ENCODE measurements around the gene YTHDF1.
"Not testable (repeated sequence)": the region's sequence is repeated elsewhere in the genome, so short reads cannot be mapped to it uniquely, and the experiment has no call there.

The YTHDF1 gene

DNA sequence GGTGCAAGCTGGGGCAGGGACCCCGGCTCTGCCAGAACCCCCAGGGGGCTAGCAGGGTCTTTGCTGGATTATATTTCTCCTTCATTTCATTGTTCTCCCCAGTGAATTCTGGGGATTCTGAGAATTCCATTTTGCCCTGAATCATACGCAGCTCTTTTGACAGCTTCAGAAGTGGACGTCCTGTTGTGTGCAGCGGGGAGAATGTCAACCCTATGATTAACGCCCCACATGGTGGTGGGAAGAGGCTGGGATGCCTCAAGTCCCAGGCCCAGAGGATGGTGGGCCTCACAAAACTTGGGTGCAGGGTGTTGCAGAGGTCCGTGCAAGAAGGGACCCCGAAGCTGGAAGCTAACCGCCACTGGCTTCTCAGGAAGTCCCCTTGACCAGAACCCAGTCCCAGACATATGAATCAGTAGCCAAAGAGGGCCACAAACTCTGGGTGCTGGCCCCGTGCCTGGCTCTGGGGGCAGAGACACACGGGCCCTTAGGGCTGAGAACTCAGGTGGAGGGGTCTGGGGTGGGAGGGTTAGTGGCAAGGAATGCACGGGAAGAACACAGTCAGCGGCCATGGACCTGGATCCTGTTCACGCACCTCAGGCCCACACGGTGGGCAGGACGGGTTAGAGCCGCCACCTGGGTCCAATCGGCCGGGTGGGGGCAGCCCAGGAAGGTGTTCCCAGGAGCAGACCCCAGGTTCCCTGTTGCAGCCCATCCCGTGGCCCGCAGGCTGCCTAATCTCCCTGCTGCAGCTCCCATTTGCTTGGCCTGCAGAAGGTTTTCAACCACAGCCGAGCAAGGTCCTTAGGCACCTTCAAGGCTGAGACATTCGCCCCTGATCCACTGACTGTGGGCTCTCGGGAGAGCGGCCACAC, 51.2 kb downstream of the YTHDF1 start:
- Histone ChIP-seq H3K36me3 (ENCODE audit: control insufficient read depth, insufficient read depth, low read length) (no peaks in the 10 kb centered on the region), H3K27me3 (ENCODE audit: control insufficient read depth, insufficient read depth, low read length, poor library complexity, severe bottlenecking) (no peaks in the 10 kb centered on the region), H3K4me3 (ENCODE audit: insufficient read depth, low read depth, low read length) (no peak overlapping the region), H3K9me3 (ENCODE audit: control insufficient read depth, low read length) (no peaks in the 10 kb centered on the region), H3K27ac (ENCODE audit: insufficient read depth, low read depth, low read length, poor library complexity, severe bottlenecking) (no peak overlapping the region), H3K4me1 (ENCODE audit: control insufficient read depth, insufficient read depth, low read length) (peaks cover 11% of the 10 kb centered on the region)
- 91 to 93% methylated on average over 24 of the region's 24 CpGs for WGBS, 2 experiments

DNA sequence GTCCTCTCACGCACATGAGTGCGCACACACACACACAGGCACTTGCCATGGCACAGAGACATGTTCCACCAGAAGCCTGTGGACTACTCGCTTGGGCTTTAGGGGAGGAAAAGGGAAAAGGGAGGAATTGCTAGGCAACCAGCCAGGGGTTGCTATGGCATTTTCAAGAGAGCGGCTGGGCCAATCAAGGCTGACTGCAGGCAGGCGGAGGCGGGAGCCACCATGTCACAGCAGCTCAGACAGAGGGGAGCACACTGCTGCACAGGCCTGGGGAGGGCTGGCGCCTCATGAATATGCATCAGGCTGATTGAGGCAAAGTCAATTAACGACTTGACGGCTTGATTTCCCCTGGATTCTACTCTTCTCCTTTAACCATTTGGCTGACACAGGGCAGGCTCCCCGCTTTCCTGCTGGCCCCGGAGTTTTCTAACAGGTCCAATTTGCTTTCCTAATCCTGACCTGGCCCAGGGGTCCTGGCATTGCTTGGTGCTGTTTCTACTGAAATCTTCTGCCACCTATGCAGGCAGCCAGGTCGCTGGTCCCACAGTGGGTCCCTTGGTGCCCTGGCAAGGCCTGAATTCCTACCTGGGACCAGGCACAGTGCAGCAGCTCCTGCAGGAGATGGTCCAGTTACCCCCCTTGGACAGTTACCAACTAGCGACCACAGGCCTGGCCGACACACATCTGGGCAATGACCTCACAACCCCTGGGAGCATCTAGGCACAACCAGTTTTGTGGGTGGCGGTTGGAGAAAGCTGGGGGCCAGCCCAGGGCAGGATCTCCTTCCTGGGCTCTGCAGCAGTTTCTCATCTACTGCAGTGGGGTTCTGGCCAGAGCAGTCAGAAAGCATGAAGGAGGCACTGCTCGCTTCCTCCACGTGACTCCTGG, 52.1 kb downstream of the YTHDF1 start:
- 70 to 72% methylated on average over 17 of the region's 17 CpGs for WGBS, 2 experiments
- Histone ChIP-seq H3K36me3 (ENCODE audit: control insufficient read depth, insufficient read depth, low read length) (no peaks in the 10 kb centered on the region), H3K27ac (ENCODE audit: insufficient read depth, low read depth, low read length, poor library complexity, severe bottlenecking) (no peak overlapping the region), H3K4me3 (ENCODE audit: insufficient read depth, low read depth, low read length) (no peak overlapping the region), H3K27me3 (ENCODE audit: control insufficient read depth, insufficient read depth, low read length, poor library complexity, severe bottlenecking) (no peaks in the 10 kb centered on the region), H3K4me1 (ENCODE audit: control insufficient read depth, insufficient read depth, low read length) (peaks cover 11% of the 10 kb centered on the region), H3K9me3 (ENCODE audit: control insufficient read depth, low read length) (no peaks in the 10 kb centered on the region)

DNA sequence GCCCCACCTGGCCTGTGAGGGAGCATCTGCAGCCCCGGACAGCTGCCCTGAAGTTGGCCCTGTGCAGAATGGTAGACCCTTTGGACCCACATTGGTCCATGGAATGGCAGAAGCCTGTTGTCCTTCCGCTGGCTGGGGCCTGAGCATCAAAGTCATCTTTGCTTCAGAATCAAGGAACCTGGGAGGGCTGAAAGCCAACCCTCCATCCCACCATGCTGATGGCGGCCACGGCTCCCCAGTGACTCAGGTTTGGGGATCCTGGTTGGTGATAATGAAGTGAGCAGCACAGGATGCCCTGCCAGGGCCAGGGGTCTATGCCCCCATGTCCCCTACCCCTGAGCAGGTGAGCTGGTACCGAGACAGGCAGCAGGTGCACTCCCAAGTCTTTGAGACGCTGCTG, 52.8 kb downstream of the YTHDF1 start:
- no peaks in the 10 kb centered on the region for H3K9me3 ChIP-seq (ENCODE audit: control insufficient read depth, low read length)
- no peak overlapping the region for H3K4me3 ChIP-seq (ENCODE audit: insufficient read depth, low read depth, low read length)
- 94 to 95% methylated on average over 6 of the region's 6 CpGs for WGBS, 2 experiments

GRCh38 chr20:63162206-63162795, 53.6 kb downstream of the YTHDF1 start:
- H3K27me3 ChIP-seq (ENCODE audit: control insufficient read depth, insufficient read depth, low read length, poor library complexity, severe bottlenecking) = no peaks in the 10 kb centered on the region
- H3K27ac ChIP-seq (ENCODE audit: insufficient read depth, low read depth, low read length, poor library complexity, severe bottlenecking) = no peak overlapping the region
- no peaks in the 10 kb centered on the region for H3K9me3 ChIP-seq (ENCODE audit: control insufficient read depth, low read length)
- 93 to 94% methylated on average over 19 of the region's 19 CpGs for WGBS, 2 experiments
- no peak overlapping the region for H3K4me3 ChIP-seq (ENCODE audit: insufficient read depth, low read depth, low read length)
- H3K4me1 ChIP-seq (ENCODE audit: control insufficient read depth, insufficient read depth, low read length) = peaks cover 11% of the 10 kb centered on the region
- H3K36me3 ChIP-seq (ENCODE audit: control insufficient read depth, insufficient read depth, low read length) = no peaks in the 10 kb centered on the region

More for the DNA sequence above, 52.8 kb downstream of the YTHDF1 start:
- Histone ChIP-seq H3K36me3 (ENCODE audit: control insufficient read depth, insufficient read depth, low read length) (no peaks in the 10 kb centered on the region), H3K4me1 (ENCODE audit: control insufficient read depth, insufficient read depth, low read length) (peaks cover 11% of the 10 kb centered on the region), H3K27ac (ENCODE audit: insufficient read depth, low read depth, low read length, poor library complexity, severe bottlenecking) (no peak overlapping the region), H3K27me3 (ENCODE audit: control insufficient read depth, insufficient read depth, low read length, poor library complexity, severe bottlenecking) (no peaks in the 10 kb centered on the region)

DNA sequence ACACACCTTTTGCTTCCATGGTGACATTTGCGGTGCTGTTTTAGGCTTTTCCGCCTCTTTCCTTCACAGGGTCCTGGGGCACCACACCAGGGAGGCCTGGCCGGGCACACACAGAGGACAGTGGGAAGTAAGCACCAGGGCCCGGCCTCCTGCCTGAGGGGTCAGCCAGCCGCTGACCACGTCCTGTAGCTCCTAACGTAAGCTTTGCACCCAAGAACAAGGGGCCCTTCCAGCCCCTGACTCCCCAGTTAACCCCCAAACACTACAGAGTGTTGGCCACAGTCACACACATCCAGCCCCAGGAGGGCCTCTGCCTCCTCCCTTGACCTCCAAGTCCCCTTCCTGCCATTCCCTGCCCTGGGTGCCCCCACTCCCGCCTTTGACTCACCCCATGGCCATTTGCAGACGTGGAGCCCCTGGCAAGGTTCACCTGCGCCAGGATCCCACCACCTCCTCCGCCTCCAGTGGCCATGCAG, 54.7 kb downstream of the YTHDF1 start:
- no peak overlapping the region for H3K27ac ChIP-seq (ENCODE audit: insufficient read depth, low read depth, low read length, poor library complexity, severe bottlenecking)
- H3K4me1 ChIP-seq (ENCODE audit: control insufficient read depth, insufficient read depth, low read length) = peaks cover 11% of the 10 kb centered on the region
- WGBS, 2 experiments = 93 to 96% methylated on average over 11 of the region's 11 CpGs
- no peaks in the 10 kb centered on the region for H3K27me3 ChIP-seq (ENCODE audit: control insufficient read depth, insufficient read depth, low read length, poor library complexity, severe bottlenecking)
- H3K4me3 ChIP-seq (ENCODE audit: insufficient read depth, low read depth, low read length) = no peak overlapping the region
- no peaks in the 10 kb centered on the region for H3K36me3 ChIP-seq (ENCODE audit: control insufficient read depth, insufficient read depth, low read length)
- no peaks in the 10 kb centered on the region for H3K9me3 ChIP-seq (ENCODE audit: control insufficient read depth, low read length)

GRCh38 chr20:63160641-63161175, 55.2 kb downstream of the YTHDF1 start:
- Histone ChIP-seq H3K36me3 (ENCODE audit: control insufficient read depth, insufficient read depth, low read length) (no peaks in the 10 kb centered on the region), H3K9me3 (ENCODE audit: control insufficient read depth, low read length) (no peaks in the 10 kb centered on the region), H3K4me1 (ENCODE audit: control insufficient read depth, insufficient read depth, low read length) (peaks cover 11% of the 10 kb centered on the region), H3K4me3 (ENCODE audit: insufficient read depth, low read depth, low read length) (no peak overlapping the region), H3K27ac (ENCODE audit: insufficient read depth, low read depth, low read length, poor library complexity, severe bottlenecking) (no peak overlapping the region), H3K27me3 (ENCODE audit: control insufficient read depth, insufficient read depth, low read length, poor library complexity, severe bottlenecking) (no peaks in the 10 kb centered on the region)
- WGBS, 2 experiments = 90 to 92% methylated on average over 10 of the region's 10 CpGs

GRCh38 chr20:63159826-63160640, 55.9 kb downstream of the YTHDF1 start:
- H3K27me3 ChIP-seq (ENCODE audit: control insufficient read depth, insufficient read depth, low read length, poor library complexity, severe bottlenecking) = no peaks in the 10 kb centered on the region
- WGBS, 2 experiments = 93 to 94% methylated on average over 10 of the region's 10 CpGs
- no peak overlapping the region for H3K27ac ChIP-seq (ENCODE audit: insufficient read depth, low read depth, low read length, poor library complexity, severe bottlenecking)
- no peaks in the 10 kb centered on the region for H3K9me3 ChIP-seq (ENCODE audit: control insufficient read depth, low read length)
- peaks cover 11% of the 10 kb centered on the region for H3K4me1 ChIP-seq (ENCODE audit: control insufficient read depth, insufficient read depth, low read length)
- no peak overlapping the region for H3K4me3 ChIP-seq (ENCODE audit: insufficient read depth, low read depth, low read length)
- H3K36me3 ChIP-seq (ENCODE audit: control insufficient read depth, insufficient read depth, low read length) = no peaks in the 10 kb centered on the region

DNA sequence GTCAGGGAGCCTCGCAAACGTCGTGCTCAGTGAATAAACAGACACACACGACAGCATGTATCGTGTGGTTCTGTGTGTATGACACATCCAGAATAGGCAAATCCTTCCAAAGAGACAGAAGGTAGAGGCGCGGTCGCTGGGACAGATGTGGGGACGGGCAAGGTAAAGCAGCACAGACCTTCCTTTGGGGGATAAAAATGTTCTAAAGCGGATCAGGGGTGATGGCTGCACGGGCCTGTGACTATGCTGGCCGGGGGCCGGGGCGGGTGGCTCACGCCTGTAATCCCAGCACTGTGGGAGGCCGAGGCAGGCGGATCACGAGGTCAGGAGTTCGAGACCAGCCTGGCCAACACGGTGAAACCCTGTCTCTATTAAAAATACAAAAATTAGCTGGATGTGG, 56.7 kb downstream of the YTHDF1 start:
- H3K4me3 ChIP-seq (ENCODE audit: insufficient read depth, low read depth, low read length); H3K27me3 ChIP-seq (ENCODE audit: control insufficient read depth, insufficient read depth, low read length, poor library complexity, severe bottlenecking); H3K9me3 ChIP-seq (ENCODE audit: control insufficient read depth, low read length); H3K27ac ChIP-seq (ENCODE audit: insufficient read depth, low read depth, low read length, poor library complexity, severe bottlenecking); H3K36me3 ChIP-seq (ENCODE audit: control insufficient read depth, insufficient read depth, low read length): not testable (repeated sequence)
- peaks cover 11% of the 10 kb centered on the region for H3K4me1 ChIP-seq (ENCODE audit: control insufficient read depth, insufficient read depth, low read length)
- 87 to 88% methylated on average over 20 of the region's 20 CpGs for WGBS, 2 experiments

DNA sequence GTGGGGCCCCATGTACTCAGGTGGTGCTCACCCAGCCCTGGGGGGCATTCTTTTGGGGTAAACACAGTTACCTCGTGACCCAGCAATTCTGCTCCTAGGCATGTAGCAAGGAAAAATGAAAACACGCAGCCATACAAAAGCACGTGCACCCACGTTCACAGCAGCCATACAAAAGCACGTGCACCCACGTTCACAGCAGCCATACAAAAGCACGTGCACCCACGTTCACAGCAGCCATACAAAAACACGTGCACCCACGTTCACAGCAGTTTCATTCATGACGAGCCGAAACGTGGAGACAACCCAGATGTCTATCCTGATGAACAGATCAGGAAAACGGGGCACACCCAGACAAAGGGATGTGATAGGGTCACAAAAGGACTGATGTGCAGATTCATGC, 57.1 kb downstream of the YTHDF1 start:
- no peak overlapping the region for H3K4me3 ChIP-seq (ENCODE audit: insufficient read depth, low read depth, low read length)
- no peak overlapping the region for H3K27ac ChIP-seq (ENCODE audit: insufficient read depth, low read depth, low read length, poor library complexity, severe bottlenecking)
- no peaks in the 10 kb centered on the region for H3K9me3 ChIP-seq (ENCODE audit: control insufficient read depth, low read length)
- WGBS, 2 experiments = 94% methylated on average over 14 of the region's 14 CpGs
- peaks cover 8% of the 10 kb centered on the region for H3K4me1 ChIP-seq (ENCODE audit: control insufficient read depth, insufficient read depth, low read length)
- H3K27me3 ChIP-seq (ENCODE audit: control insufficient read depth, insufficient read depth, low read length, poor library complexity, severe bottlenecking) = no peaks in the 10 kb centered on the region
- no peaks in the 10 kb centered on the region for H3K36me3 ChIP-seq (ENCODE audit: control insufficient read depth, insufficient read depth, low read length)
